Transverse colon (tissue), 4 donors: Measurements from ENCODE around the gene VSTM4. TPM values are rescaled to one million over a fixed set of nuclear protein-coding genes. Genes with fewer than 3 reads are reported as not detected.

Source experiments
- DNase-seq: peaks from one replicate; pipeline ENCODE4 v3.0.0-alpha.2; 2019
- H3K27ac ChIP-seq, 4 donors: fragments of 200-600 bp; sonication (generic); 2 replicates each; pipeline ENCODE4 v1.5.1; 2016 to 2018; ENCODE audit warnings: inconsistent platforms in 4 of 4
- H3K27me3 ChIP-seq: fragments of 200-600 bp; sonication (generic); 2 replicates; pipeline ENCODE4 v1.5.1; 2017; ENCODE audit warnings: inconsistent platforms
- H3K36me3 ChIP-seq, 4 donors: fragments of 200-600 bp; sonication (generic); 2 replicates each; pipeline ENCODE4 v1.5.1; 2017 to 2019; ENCODE audit warnings: inconsistent platforms in 4 of 4
- H3K4me1 ChIP-seq, 4 donors: fragments of 200-600 bp; sonication (generic); 2 replicates each; pipeline ENCODE4 v1.5.1; 2017 to 2020; ENCODE audit warnings: inconsistent platforms in 4 of 4
- H3K4me3 ChIP-seq, 4 donors: fragments of 200-600 bp; sonication (generic); 1 replicate in 1 of 4; 2 replicates in 3 of 4; pipeline versions ENCODE4 v1.5.1 to v1.6.1; 2017 to 2019; ENCODE audit warnings: inconsistent platforms in 4 of 4
- H3K9me3 ChIP-seq, 2 donors: fragments of 200-600 bp; sonication (generic); 2 replicates each; pipeline ENCODE4 v1.5.1; 2017 to 2019; ENCODE audit warnings: inconsistent platforms in 2 of 2
- EP300 ChIP-seq: sonication (generic); formaldehyde crosslinking; IDR thresholded peaks from one replicate; pipeline ENCODE4 v1.6.1; 2017; ENCODE audit warnings: antibody characterized with exemption, low read depth
- POLR2A ChIP-seq: fragments of 450-650 bp; IDR thresholded peaks from one replicate; pipeline ENCODE4 v1.6.1; 2016; ENCODE audit warnings: antibody characterized with exemption, mild to moderate bottlenecking, moderate library complexity
- POLR2AphosphoS5 ChIP-seq, 3 donors: sonication (generic); formaldehyde crosslinking; IDR thresholded peaks; one replicate each; pipeline ENCODE4 v1.6.1; 2016; ENCODE audit warnings: antibody characterized with exemption in 3 of 3
- WGBS, 2 donors: methylation state at CpG; one replicate each; pipeline ENCODE4 v1.1.5; 2018; ENCODE audit warnings: low coverage in 1 of 2; 5-methylcytosine and 5-hydroxymethylcytosine counted together
- in situ Hi-C, 4 donors: fragments of 200-750 bp; cut with MboI; loops; one replicate each; pipeline versions ENCODE4 v1.15.0 to v1.15.1; 2017; ENCODE audit warnings: low sequenced_read_pairs in 3 of 4, low pct_ligation_motif_present in 1 of 4, low pct_unique_long_range_greater_than_20kb in 1 of 4
- intact Hi-C: fragments of 100-400 bp; cut with DNase I; formaldehyde crosslinking; loops from one replicate; pipeline ENCODE4 v1.15.1; 2023; ENCODE audit warnings: low total_unique reads
- total RNA-seq, 4 donors: library from RNA; depleted of rRNA; stranded (reverse); fragments of >200 nt; gene quantifications; one replicate each; pipeline ENCODE4 v1.1.0, GENCODE V29; 2016
- TF ChIP-seq, protein P1 (sequence below), 5 experiments: fragments of 200-600 bp in 3 of 5; fragments of 450-650 bp in 2 of 5; sonication (generic) in 3 of 5; IDR thresholded peaks; 1 replicate in 2 of 5; 2 replicates in 3 of 5; pipeline ENCODE4 v1.5.1; 2016 to 2017; ENCODE audit warnings: antibody characterized with exemption in 5 of 5, inconsistent platforms in 3 of 5, mild to moderate bottlenecking in 2 of 5, moderate library complexity in 1 of 5

VSTM4 gene
- total RNA-seq, 4 donors from 2014 or later: 2.2 to 6.0 (median 3.9) TPM

DNA sequence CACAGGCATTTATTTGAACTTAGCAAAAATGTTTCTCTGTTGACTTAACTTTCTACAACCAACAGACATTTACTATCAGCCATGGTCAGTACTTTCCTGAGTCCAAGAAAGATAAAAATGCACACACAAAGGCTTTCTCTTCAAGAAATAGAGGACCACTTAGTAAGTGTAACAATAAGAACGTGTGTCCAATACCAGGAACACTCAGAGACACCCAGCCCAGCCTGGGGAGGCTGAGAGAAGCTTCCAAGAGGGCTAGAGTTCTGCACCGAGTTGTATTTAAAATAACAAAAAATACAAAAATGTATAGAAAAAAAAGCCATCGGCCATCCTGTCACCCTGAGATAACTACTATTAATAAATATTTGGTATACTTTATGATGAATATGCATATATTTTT, 35.8 kb downstream of the VSTM4 start:
- intact Hi-C loops: no loop called here
- Histone ChIP-seq H3K27me3 (no peaks in the 10 kb centered on the region), H3K36me3 (no peaks in the 10 kb centered on the region), H3K4me3 (no peak overlapping the region), H3K9me3 (no peaks in the 10 kb centered on the region), H3K27ac (no peak overlapping the region), H3K4me1 (peaks cover 0 to 30% (median 4%) of the 10 kb centered on the region in 4 donors)
- 53 to 56% methylated on average over 3 of the region's 3 CpGs for WGBS, 2 donors
- in situ Hi-C loops: no loop called here
- TF ChIP-seq, protein P1, sequence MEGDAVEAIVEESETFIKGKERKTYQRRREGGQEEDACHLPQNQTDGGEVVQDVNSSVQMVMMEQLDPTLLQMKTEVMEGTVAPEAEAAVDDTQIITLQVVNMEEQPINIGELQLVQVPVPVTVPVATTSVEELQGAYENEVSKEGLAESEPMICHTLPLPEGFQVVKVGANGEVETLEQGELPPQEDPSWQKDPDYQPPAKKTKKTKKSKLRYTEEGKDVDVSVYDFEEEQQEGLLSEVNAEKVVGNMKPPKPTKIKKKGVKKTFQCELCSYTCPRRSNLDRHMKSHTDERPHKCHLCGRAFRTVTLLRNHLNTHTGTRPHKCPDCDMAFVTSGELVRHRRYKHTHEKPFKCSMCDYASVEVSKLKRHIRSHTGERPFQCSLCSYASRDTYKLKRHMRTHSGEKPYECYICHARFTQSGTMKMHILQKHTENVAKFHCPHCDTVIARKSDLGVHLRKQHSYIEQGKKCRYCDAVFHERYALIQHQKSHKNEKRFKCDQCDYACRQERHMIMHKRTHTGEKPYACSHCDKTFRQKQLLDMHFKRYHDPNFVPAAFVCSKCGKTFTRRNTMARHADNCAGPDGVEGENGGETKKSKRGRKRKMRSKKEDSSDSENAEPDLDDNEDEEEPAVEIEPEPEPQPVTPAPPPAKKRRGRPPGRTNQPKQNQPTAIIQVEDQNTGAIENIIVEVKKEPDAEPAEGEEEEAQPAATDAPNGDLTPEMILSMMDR (IDR thresholded peaks at IDR 0.05): no peak
- TF ChIP-seq POLR2AphosphoS5 (IDR thresholded peaks at IDR 0.05) (no peak), POLR2A (no peak), EP300 (no peak)
- no peak for DNase-seq

DNA sequence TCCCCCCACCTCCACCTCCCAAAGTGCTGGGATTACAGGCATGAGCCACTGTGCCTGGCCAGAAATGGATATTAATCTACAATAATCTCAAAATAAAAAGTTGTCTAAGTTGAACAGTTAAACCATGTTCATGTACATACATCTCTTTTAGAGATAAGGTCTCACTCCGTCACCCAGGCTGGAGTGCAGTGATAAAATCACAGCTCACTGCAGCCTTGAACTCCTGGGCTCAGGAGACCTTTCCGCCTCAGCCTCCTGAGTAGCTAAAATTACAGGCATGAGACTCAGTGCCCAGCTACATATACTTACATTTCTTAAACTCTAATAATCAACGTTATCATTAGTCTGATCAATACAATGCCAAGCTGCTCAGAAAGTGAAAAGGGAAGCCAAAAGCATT, 36.2 kb downstream of the VSTM4 start:
- H3K4me3 ChIP-seq: no peak overlapping the region
- DNase-seq: no peak
- peaks cover 0 to 30% (median 4%) of the 10 kb centered on the region in 4 donors for H3K4me1 ChIP-seq
- H3K27ac ChIP-seq: no peak overlapping the region
- no peaks in the 10 kb centered on the region for H3K36me3 ChIP-seq
- in situ Hi-C loops: no loop called here
- no peaks in the 10 kb centered on the region for H3K9me3 ChIP-seq
- TF ChIP-seq, protein P1 (IDR thresholded peaks at IDR 0.05): no peak
- TF ChIP-seq POLR2AphosphoS5 (IDR thresholded peaks at IDR 0.05) (no peak), EP300 (no peak)
- H3K27me3 ChIP-seq: no peaks in the 10 kb centered on the region
- 79 to 100% methylated on average over 2 to 3 of the region's 3 CpGs for WGBS, 2 donors
- intact Hi-C loops: no loop called here

DNA sequence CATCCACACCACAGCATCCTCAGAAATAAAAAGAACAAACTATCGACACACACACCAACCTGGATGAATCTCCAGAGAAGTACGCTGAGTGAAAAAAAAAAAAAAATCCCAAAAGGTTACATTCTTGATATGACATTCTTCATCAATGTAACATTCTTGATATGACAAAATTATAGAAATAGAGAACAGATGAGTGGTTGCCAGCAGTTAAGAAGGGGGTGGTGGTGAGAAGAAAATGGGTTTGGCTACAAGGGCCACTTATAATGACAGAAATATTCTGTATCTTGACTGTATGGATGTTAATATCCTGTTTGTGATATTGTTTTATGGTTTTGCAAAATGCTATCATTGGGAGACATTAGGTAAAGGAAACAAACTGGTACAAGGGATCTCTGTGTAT, 36.9 kb downstream of the VSTM4 start:
- H3K27me3 ChIP-seq: no peaks in the 10 kb centered on the region
- no peaks in the 10 kb centered on the region for H3K9me3 ChIP-seq
- in situ Hi-C loops (no loop called here), intact Hi-C loops (no loop called here)
- no peak for DNase-seq
- H3K27ac ChIP-seq: no peak overlapping the region
- WGBS, 2 donors: 69% methylated on average over 2 of the region's 2 CpGs; no CpG with 5 or more reads in 1 of the 2 donors
- no peak overlapping the region for H3K4me3 ChIP-seq
- H3K4me1 ChIP-seq: peaks cover 0 to 26% (median 4%) of the 10 kb centered on the region in 4 donors
- H3K36me3 ChIP-seq: no peaks in the 10 kb centered on the region
- TF ChIP-seq EP300 (no peak), POLR2AphosphoS5 (IDR thresholded peaks at IDR 0.05) (no peak), POLR2A (no peak)
- TF ChIP-seq, protein P1 (IDR thresholded peaks at IDR 0.05): no peak

GRCh38 chr10:49076741-49077521, 38.4 kb downstream of the VSTM4 start:
- DNase-seq: no peak

More at GRCh38 chr10:49076741-49077521, 38.4 kb downstream of the VSTM4 start:
- no peak overlapping the region for H3K27ac ChIP-seq
- WGBS, 2 donors: 65 to 79% methylated on average over 6 to 13 of the region's 13 CpGs
- TF ChIP-seq POLR2A: no peak
- TF ChIP-seq, protein P1 (IDR thresholded peaks at IDR 0.05): no peak
- H3K4me3 ChIP-seq: no peak overlapping the region
- peaks cover 0 to 16% (median 4%) of the 10 kb centered on the region in 4 donors for H3K4me1 ChIP-seq
- H3K27me3 ChIP-seq: no peaks in the 10 kb centered on the region
- H3K9me3 ChIP-seq: no peaks in the 10 kb centered on the region
- H3K36me3 ChIP-seq: no peaks in the 10 kb centered on the region
- in situ Hi-C loops: no loop called here
- intact Hi-C loops: no loop called here
